Smooth muscle cell (in vitro differentiated cells): ENCODE measurements around the gene HNRNPA3. TPM values are rescaled to one million over a fixed set of nuclear protein-coding genes. Genes with fewer than 3 reads are reported as not detected.
A peak's percentile ranks its signal among the peaks of the same experiment; 100 is the strongest.

ENCODE experiments used
- DNase-seq: peaks from one replicate; lab custom pipeline; 2025; ENCODE audit not compliant: unreplicated experiment; lab: John Stamatoyannopoulos, UW
- H2AFZ ChIP-seq: fragments of 200-600 bp; sonication (generic); 2 replicates; pipeline ENCODE4 v1.6.0; 2016; ENCODE audit warnings: antibody characterized with exemption, low read depth, mild to moderate bottlenecking
- H3F3A ChIP-seq: fragments of 200-600 bp; sonication (generic); 2 replicates; pipeline ENCODE4 v1.6.0; 2017; ENCODE audit warnings: antibody characterized with exemption, low read depth
- H3K27ac ChIP-seq: fragments of 200-600 bp; sonication (generic); 2 replicates; pipeline ENCODE4 v1.5.1; 2016; ENCODE audit warnings: low read depth, mild to moderate bottlenecking
- H3K27me3 ChIP-seq: fragments of 200-600 bp; sonication (generic); 2 replicates; pipeline ENCODE4 v1.6.1; 2016; ENCODE audit warnings: low read depth, mild to moderate bottlenecking
- H3K36me3 ChIP-seq: fragments of 200-600 bp; sonication (generic); 2 replicates; pipeline ENCODE4 v1.5.1; 2016; ENCODE audit warnings: low read depth
- H3K4me1 ChIP-seq: fragments of 200-600 bp; sonication (generic); 2 replicates; pipeline ENCODE4 v1.5.1; 2016; ENCODE audit warnings: low read depth
- H3K4me2 ChIP-seq: fragments of 200-600 bp; sonication (generic); 2 replicates; pipeline ENCODE4 v1.6.0; 2016; ENCODE audit warnings: mild to moderate bottlenecking
- H3K4me3 ChIP-seq: fragments of 200-600 bp; sonication (generic); 2 replicates; pipeline ENCODE4 v1.5.1; 2016; ENCODE audit warnings: mild to moderate bottlenecking
- H3K79me2 ChIP-seq: fragments of 200-600 bp; sonication (generic); 2 replicates; pipeline ENCODE4 v1.6.0; 2016; ENCODE audit warnings: low read depth, mild to moderate bottlenecking
- H3K9ac ChIP-seq: fragments of 200-600 bp; sonication (generic); 2 replicates; pipeline ENCODE4 v1.6.0; 2016; ENCODE audit warnings: low read depth
- H3K9me3 ChIP-seq: fragments of 200-600 bp; sonication (generic); replicated peaks from 2 replicates; pipeline ENCODE4 v1.5.1; 2016; ENCODE audit warnings: low read depth
- H4K20me1 ChIP-seq: fragments of 200-600 bp; sonication (generic); 2 replicates; pipeline ENCODE4 v1.6.0; 2016; ENCODE audit warnings: low read depth
- WGBS: methylation state at CpG from one replicate; pipeline ENCODE4 v1.1.7; 2016; ENCODE audit warnings: low lambda C conversion rate; 5-methylcytosine and 5-hydroxymethylcytosine counted together
- polyA plus RNA-seq: library from polyadenylated mRNA; unstranded; fragments of >200 nt; fragmentation: Nextera tagmentation; extraction: Ambion mirVana; gene quantifications from 2 replicates; pipeline ENCODE4 v1.2.1, GENCODE V29; 2016
- total RNA-seq: library from RNA; depleted of rRNA; stranded (reverse); fragments of >200 nt; gene quantifications from 2 replicates; pipeline ENCODE4 v1.2.3, GENCODE V29; 2014
- TF ChIP-seq, protein P1 (sequence below): fragments of 200-600 bp; sonication (generic); IDR thresholded peaks from 2 replicates; pipeline ENCODE4 v1.5.1; 2017; ENCODE audit warnings: borderline replicate concordance, mild to moderate bottlenecking, antibody characterized with exemption; ENCODE audit not compliant: insufficient read depth, poor library complexity, severe bottlenecking

Gene HNRNPA3
- total and polyA plus RNA-seq, 2 experiments from 2014 or later = 40.3 to 55.8 TPM

DNA sequence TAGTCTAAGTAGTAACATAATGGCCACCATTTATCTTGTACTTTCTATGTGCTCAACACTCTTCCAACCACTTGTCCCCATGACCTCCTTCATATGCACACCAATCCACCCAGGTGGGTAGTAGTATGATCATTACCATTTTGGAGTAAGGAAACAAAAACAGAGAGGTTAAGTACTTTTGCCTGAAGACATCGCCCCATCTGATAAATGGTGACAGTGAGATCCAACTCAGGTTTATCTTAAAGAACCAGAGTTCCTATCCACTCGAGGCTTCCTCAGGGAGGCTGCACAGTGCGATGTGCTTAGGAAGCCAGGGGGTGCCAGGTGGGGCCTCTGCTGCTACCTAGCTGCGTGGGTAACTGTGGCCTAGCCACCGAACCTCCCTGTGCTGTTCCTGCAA is 37.9 kb downstream of the HNRNPA3 start:
- H4K20me1 ChIP-seq = peaks cover 100% of the 10 kb centered on the region

DNA sequence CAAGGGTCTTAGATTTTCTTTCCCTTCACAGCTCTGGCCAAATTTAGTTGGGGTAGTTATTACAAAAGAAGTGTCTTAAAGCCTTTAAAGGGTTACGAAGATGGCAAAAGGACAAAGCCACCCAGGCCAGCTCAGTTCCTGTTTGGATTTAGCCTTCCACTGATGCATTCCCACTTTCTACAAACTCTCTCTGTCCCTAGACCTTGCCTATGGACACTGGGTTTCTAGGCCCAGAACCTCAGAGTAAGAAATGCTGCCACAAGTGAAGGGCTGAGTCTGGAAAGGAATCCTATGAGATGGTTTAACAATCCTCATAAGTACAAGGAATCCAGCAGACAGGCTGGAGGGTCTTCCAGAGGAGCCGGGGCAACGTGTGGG is 38.6 kb downstream of the HNRNPA3 start:
- H3K9me3 ChIP-seq = no peaks in the 10 kb centered on the region
- peak overlapping the region; percentile 54 for H3K27ac ChIP-seq
- peaks cover 20% of the 10 kb centered on the region for H3F3A ChIP-seq
- DNase-seq = no peak
- no peaks in the 10 kb centered on the region for H3K36me3 ChIP-seq
- 81% methylated on average over 3 of the region's 3 CpGs for WGBS
- H3K9ac ChIP-seq = no peak overlapping the region
- TF ChIP-seq, protein P1, sequence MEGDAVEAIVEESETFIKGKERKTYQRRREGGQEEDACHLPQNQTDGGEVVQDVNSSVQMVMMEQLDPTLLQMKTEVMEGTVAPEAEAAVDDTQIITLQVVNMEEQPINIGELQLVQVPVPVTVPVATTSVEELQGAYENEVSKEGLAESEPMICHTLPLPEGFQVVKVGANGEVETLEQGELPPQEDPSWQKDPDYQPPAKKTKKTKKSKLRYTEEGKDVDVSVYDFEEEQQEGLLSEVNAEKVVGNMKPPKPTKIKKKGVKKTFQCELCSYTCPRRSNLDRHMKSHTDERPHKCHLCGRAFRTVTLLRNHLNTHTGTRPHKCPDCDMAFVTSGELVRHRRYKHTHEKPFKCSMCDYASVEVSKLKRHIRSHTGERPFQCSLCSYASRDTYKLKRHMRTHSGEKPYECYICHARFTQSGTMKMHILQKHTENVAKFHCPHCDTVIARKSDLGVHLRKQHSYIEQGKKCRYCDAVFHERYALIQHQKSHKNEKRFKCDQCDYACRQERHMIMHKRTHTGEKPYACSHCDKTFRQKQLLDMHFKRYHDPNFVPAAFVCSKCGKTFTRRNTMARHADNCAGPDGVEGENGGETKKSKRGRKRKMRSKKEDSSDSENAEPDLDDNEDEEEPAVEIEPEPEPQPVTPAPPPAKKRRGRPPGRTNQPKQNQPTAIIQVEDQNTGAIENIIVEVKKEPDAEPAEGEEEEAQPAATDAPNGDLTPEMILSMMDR = no peak
- peaks cover 100% of the 10 kb centered on the region for H3K79me2 ChIP-seq
- H4K20me1 ChIP-seq = peaks cover 100% of the 10 kb centered on the region
- H3K4me3 ChIP-seq = no peak overlapping the region
- peaks cover 6% of the 10 kb centered on the region for H3K4me1 ChIP-seq
- H3K27me3 ChIP-seq = no peaks in the 10 kb centered on the region
- no peak overlapping the region for H2AFZ ChIP-seq
- H3K4me2 ChIP-seq = no peak overlapping the region

More for the DNA sequence above, 37.9 kb downstream of the HNRNPA3 start:
- Histone ChIP-seq H3K36me3 (no peaks in the 10 kb centered on the region), H3K4me2 (no peak overlapping the region), H3K4me3 (no peak overlapping the region), H3F3A (peaks cover 27% of the 10 kb centered on the region), H3K27ac (peak overlapping the region; percentile 54), H3K9ac (no peak overlapping the region), H3K27me3 (no peaks in the 10 kb centered on the region), H3K9me3 (no peaks in the 10 kb centered on the region), H3K79me2 (peaks cover 100% of the 10 kb centered on the region), H3K4me1 (peaks cover 12% of the 10 kb centered on the region), H2AFZ (no peak overlapping the region)
- no peak for DNase-seq
- TF ChIP-seq, protein P1 = no peak
- 97% methylated on average over 5 of the region's 5 CpGs for WGBS

DNA sequence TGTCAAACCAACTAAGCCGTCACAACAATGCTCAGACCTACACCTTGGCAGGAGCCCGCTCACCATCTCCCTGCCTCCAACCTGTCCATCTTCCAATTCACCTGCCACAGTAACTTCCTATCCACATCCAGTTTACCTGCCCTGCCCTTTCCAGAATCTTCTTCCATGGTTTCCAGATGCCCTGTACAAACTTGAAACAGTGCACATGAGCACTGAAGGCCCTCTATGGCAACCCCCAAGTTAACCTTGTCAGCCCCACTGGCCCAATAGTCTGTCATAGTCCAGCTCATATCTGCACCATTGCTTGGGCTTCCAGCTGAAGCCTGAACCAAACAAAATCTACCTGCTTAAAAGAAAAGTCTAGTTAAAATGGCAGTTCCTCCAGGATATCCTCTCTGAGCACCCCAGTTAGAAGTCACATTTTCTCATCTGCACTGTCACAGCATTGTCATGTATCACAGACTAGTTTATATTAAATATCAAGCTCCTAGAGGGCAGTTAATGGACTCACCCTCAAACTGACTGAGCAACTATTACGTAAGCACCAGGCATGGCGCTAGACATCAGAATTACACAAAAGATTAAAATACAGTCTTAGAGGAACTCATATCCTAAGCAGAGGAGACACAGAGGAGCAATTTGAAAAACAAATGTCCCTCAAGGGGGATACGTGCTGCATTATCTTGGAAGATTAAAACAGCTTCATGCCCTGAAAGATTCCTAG is 40.4 kb downstream of the HNRNPA3 start:
- no peaks in the 10 kb centered on the region for H3K36me3 ChIP-seq
- WGBS = 83% methylated on average over 5 of the region's 5 CpGs
- no peaks in the 10 kb centered on the region for H3K9me3 ChIP-seq
- TF ChIP-seq, protein P1 = no peak
- no peaks in the 10 kb centered on the region for H3K27me3 ChIP-seq
- H3K4me1 ChIP-seq = peaks cover 5% of the 10 kb centered on the region
- no peak for DNase-seq
- H3K4me2 ChIP-seq = peak overlapping the region; percentile 10
- peak overlapping the region; percentile 54 for H3K27ac ChIP-seq
- no peak overlapping the region for H3K9ac ChIP-seq
- H2AFZ ChIP-seq = no peak overlapping the region
- peaks cover 10% of the 10 kb centered on the region for H3F3A ChIP-seq
- H3K4me3 ChIP-seq = no peak overlapping the region
- H3K79me2 ChIP-seq = peaks cover 100% of the 10 kb centered on the region
- H4K20me1 ChIP-seq = peaks cover 100% of the 10 kb centered on the region

DNA sequence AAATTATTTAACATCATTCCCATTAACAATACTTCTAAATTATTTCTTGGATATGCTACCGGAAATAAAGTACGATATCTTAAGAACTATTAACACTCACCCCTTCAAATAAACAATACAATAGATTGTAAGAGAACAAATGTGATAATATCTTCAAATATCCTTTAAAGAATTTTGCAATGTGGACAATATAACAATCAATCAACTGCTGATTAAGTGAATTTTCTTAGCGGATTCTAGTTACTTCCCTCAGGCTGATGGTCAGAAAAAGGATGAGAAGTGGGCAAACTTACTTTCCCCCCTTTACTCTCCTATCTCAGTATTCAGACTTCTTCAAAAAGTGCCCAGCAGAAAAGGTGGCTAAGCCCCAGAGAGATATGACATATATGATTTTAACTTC is 41.1 kb downstream of the HNRNPA3 start:
- Histone ChIP-seq H3F3A (peaks cover 10% of the 10 kb centered on the region), H3K79me2 (peaks cover 100% of the 10 kb centered on the region), H4K20me1 (peaks cover 100% of the 10 kb centered on the region), H3K9me3 (no peaks in the 10 kb centered on the region), H3K9ac (no peak overlapping the region), H3K27ac (peak overlapping the region; percentile 54), H3K4me1 (peaks cover 5% of the 10 kb centered on the region), H3K36me3 (no peaks in the 10 kb centered on the region), H2AFZ (no peak overlapping the region), H3K4me2 (no peak overlapping the region), H3K4me3 (no peak overlapping the region), H3K27me3 (no peaks in the 10 kb centered on the region)
- TF ChIP-seq, protein P1 = no peak
- 94% methylated on average over 3 of the region's 3 CpGs for WGBS
- no peak for DNase-seq
